Measurements from ENCODE around the gene HOXC6.

HOXC6 gene

DNA sequence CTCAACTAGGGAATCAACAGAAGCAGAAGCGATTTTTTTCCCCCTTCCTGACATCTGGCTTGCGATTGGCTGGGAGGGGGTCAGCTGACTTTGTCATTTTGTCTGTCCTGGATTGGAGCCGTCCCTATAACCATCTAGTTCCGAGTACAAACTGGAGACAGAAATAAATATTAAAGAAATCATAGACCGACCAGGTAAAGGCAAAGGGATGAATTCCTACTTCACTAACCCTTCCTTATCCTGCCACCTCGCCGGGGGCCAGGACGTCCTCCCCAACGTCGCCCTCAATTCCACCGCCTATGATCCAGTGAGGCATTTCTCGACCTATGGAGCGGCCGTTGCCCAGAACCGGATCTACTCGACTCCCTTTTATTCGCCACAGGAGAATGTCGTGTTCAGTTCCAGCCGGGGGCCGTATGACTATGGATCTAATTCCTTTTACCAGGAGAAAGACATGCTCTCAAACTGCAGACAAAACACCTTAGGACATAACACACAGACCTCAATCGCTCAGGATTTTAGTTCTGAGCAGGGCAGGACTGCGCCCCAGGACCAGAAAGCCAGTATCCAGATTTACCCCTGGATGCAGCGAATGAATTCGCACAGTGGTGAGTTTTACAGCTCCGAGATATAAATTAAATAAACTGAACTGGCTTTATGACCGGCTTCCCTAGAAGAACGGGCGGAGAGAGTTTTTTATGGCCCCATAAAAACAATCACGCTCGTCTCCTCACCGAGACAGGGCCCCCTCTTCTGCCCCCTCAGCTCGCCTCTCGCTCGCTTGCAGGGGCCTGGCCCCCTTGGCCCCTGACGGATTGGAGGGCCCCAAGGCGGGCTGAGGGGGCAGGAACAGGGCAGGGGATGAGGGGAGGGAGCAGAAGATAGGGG is at the start of gene HOXC6:
Gene HOXC6, plus strand, starts transcription at position 127 of the 888 bp plus-strand sequence. Its CDS starts 82 bp downstream, at position 209.
- DNase-seq (ENCODE audit: low spot score): no peak

GRCh38 chr12:53978477-53979356 is 49.5 kb upstream of the HOXC6 start:
- DNase-seq (ENCODE audit: low spot score): no peak

DNA sequence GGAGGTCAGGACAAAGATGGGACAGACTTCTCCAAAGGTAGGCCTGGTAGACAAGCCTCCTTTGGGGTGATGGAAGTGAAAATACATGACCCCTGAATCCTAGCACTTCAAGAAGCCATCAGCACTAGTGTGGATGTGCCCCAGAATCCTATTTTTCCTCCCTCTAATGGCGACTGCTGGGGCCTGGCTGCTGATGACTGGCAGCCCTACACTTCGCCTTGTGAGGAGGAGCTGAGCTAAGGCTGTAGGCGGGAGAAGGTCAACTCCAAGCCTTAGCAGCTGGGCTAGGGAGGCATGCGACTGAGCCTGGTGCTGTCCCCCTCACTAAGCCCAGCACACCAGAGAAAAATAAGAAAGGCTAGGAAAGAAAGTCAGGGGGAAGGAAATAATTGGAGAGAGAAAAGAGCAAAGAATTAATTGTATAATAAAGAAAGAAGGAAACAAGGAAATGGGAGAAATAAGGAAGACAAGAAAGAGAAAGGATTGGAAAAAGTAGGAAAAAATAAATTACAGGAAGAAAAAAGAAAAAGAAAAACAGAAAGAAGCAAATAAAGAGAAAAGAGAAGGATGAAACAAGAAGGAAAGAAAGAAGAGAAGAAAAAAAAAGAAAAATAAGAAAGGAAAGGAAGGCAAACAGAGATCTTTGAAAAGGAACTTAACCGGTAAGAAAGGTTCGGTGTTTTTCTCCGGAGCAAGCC is 48.0 kb upstream of the HOXC6 start:
- DNase-seq (ENCODE audit: low spot score): no peak

DNA sequence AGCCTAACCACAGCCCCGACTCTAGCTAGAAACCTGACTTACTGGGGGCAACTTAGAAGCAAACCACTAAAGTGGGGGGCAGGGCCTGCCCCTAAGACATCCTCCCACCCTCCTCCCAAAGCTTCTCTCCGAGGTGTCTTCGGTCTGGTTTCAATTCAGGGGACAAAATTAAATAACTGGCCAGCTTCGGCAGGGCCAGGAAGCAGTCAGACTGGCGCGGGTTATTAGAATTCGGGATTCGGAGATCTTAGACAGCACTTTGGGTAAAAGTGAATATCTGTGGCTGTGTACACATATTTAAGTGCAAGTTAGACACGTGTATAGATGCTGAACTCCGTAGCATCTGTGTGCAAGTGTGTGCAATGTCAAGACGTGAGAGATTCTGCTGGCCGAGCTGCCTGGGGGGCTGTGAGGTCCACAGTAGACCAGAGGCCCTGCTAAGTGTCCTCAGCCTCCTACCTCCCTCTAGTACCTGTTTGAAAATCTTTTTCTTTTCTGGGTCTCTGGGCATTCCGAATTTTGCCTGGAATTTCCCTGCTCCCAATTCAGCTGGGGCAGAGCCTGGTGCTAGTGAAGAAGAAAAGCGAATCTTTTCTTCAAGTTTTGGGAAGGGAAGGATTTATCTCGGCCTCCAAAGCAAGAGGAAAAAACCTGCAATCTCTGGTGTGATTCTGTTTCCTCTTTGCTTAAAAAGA is 47.3 kb upstream of the HOXC6 start:
- DNase-seq (ENCODE audit: low spot score): no peak

- no peak for DNase-seq (ENCODE audit: low spot score)
Observed at GRCh38 chr12:53981634-53982565, 46.3 kb upstream of the HOXC6 start.

GRCh38 chr12:53982648-53983567 is 45.3 kb upstream of the HOXC6 start:
- DNase-seq (ENCODE audit: low spot score): no peak

DNA sequence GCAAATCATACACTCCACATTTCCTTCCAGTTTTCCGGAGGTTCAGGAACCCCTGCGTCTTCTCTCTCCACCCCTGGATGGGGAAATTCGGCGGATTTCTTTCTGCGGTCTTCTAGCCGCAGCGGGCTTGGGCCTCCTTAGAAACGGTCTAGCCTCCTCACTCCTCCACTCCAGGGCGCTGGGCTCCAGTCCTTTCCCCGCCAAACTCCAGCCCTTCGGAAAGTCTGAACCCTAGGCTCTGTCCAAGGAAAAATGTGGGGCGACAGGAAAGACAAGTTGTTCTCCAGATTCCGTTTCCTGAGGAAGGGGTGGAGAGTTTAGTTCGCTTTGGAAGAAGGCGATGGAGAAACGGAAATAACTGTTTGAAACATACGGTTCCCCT is 44.7 kb upstream of the HOXC6 start:
- DNase-seq (ENCODE audit: low spot score): no peak

- DNase-seq (ENCODE audit: low spot score): no peak
Observed at GRCh38 chr12:53983950-53984572, 44.2 kb upstream of the HOXC6 start.

DNA sequence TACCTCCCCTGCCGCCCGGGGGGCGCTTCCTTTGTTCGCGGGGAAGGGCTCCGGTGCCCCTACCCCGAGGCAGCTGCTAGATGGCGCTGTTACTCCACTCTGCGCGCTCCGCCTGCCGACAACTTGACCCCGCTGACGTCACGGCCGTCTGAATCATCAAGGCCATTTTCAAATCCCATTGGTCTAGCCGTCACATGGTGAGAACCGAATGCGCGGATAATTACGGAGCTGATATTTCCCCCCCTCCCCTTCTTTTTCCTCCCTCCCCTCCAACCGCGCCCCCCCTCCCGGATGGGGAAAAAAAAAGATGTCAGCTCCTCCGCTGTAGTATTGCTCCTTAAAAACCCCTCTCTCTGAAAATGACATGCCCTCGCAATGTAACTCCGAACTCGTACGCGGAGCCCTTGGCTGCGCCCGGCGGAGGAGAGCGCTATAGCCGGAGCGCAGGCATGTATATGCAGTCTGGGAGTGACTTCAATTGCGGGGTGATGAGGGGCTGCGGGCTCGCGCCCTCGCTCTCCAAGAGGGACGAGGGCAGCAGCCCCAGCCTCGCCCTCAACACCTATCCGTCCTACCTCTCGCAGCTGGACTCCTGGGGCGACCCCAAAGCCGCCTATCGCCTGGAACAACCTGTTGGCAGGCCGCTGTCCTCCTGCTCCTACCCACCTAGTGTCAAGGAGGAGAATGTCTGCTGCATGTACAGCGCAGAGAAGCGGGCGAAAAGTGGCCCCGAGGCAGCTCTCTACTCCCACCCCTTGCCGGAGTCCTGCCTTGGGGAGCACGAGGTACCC is 43.1 kb upstream of the HOXC6 start, which contains the start of gene HOXC10:
Gene HOXC10, plus strand, starts transcription at position 246 of the 791 bp plus-strand sequence. Its CDS starts 114 bp downstream, at position 360.
- DNase-seq (ENCODE audit: low spot score): peak; percentile 69

GRCh38 chr12:53985692-53985993 is 42.6 kb upstream of the HOXC6 start:
- no peak for DNase-seq (ENCODE audit: low spot score)

- DNase-seq (ENCODE audit: low spot score): no peak
Observed at GRCh38 chr12:53985994-53986685, 42.1 kb upstream of the HOXC6 start.

DNA sequence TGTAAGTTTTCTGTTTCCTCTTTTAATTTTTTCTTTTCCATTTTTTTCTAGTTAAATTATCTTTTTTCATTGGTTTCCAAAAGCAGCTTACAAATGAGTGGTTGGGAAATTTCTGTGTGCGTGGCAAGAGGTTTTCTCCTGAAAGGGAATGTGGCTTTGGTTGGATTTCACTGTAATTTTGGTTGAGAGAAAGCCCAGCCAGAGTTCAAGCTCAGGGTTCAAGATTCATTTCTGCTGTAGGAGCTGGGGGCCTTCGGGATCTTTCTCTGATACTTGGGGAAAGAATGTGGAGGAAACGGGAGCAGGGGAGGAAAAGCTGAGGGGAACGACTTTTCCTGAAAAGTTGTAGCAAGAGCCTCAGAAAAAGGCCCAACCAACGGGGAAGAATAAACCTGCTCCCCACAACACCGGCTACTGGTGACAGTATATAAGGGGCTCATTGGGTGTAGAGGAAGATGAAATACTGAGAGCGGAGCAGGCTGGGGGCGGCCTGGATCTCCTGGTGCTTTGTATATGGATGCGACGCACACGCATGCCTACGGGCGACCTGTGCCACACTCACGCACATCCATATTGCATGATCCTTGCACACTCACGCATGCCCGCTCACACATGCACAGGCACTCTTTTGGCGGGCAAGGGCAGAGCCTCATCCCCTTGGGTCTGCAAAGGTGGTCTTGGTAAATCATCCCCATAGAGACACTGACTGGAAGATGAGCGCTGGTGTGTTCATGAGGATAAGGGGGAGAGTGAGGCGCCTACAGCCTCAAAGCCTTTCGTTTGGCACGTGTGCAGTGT is 41.4 kb upstream of the HOXC6 start:
- no peak for DNase-seq (ENCODE audit: low spot score)

GRCh38 chr12:53987787-53988230 is 40.4 kb upstream of the HOXC6 start:
- DNase-seq (ENCODE audit: low spot score): no peak

GRCh38 chr12:53988541-53989226 is 39.6 kb upstream of the HOXC6 start:
- no peak for DNase-seq (ENCODE audit: low spot score)

DNA sequence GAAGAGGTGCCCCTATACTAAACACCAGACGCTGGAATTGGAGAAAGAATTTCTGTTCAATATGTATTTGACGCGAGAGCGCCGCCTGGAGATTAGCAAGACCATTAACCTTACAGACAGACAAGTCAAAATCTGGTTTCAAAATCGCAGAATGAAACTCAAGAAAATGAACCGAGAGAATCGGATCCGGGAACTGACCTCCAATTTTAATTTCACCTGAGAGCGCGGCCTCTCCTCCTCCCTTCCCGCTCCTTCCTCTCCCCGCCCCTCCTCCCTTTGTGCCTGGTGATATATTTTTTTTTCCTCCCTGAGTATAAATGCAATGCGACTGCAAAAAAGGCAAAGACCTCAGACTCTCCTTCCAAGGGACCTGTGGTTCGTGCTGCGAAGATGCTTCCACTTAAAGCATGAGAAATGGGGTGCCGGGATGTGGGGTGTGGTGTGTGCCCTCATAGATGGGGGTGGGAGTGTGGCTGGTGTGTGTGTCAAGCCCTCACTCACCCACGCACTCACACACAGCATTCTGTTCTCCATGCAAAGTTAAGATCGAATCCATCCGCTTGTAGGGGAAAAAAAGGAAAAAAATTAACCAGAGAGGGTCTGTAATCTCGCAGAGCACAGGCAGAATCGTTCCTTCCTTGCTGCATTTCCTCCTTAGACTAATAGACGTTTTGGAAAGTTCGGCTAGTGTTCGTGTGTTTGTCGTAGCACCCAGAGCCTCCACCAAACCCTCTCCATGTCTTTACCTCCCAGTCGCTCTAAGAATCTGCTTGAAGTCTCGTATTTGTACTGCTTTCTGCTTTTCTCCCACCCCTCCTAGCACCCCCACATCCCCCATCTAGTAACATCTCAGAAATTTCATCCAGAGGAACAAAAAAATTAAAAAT is 38.8 kb upstream of the HOXC6 start:
- no peak for DNase-seq (ENCODE audit: low spot score)
